Measurements from ENCODE around the gene RCOR1.

DNA sequence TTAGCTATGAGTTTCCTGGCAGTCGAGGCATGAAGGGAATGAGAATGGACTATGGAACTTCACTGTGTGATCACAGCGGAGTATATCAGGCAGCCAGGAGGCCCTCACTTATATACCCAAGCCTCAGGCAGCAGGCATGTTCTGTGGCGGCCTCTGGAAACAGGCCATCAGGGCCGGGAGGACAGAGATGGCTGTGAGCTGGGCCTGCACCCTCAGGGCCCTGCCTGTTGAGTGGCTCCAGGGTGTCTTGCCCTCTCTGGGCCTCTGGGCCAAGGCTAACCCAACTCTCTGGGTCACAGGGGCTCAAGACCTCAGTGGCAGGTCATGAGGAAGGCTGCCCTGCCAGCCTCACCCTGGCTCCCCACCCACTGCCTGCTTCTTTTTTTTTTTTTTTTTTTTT lies 33.9 kb upstream of the RCOR1 start:
- TF ChIP-seq, protein P1, sequence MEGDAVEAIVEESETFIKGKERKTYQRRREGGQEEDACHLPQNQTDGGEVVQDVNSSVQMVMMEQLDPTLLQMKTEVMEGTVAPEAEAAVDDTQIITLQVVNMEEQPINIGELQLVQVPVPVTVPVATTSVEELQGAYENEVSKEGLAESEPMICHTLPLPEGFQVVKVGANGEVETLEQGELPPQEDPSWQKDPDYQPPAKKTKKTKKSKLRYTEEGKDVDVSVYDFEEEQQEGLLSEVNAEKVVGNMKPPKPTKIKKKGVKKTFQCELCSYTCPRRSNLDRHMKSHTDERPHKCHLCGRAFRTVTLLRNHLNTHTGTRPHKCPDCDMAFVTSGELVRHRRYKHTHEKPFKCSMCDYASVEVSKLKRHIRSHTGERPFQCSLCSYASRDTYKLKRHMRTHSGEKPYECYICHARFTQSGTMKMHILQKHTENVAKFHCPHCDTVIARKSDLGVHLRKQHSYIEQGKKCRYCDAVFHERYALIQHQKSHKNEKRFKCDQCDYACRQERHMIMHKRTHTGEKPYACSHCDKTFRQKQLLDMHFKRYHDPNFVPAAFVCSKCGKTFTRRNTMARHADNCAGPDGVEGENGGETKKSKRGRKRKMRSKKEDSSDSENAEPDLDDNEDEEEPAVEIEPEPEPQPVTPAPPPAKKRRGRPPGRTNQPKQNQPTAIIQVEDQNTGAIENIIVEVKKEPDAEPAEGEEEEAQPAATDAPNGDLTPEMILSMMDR (IDR thresholded peaks at IDR 0.05), result no peak
- no peak for TF ChIP-seq ZFX (IDR thresholded peaks at IDR 0.05; ENCODE audit: borderline replicate concordance)
